Suprapubic skin (tissue), 3 donors: ENCODE measurements around the gene PRDM5.

Experiments used
- CTCF ChIP-seq, 2 donors: fragments of 200-600 bp in 1 of 2; fragments of 450-650 bp in 1 of 2; sonication (generic) in 1 of 2; IDR thresholded peaks; one replicate each; pipeline ENCODE4 v1.5.1; 2016 to 2019; ENCODE audit warnings: antibody characterized with exemption in 2 of 2, mild to moderate bottlenecking in 1 of 2, moderate library complexity in 1 of 2
- EP300 ChIP-seq: sonication (generic); formaldehyde crosslinking; IDR thresholded peaks from one replicate; pipeline ENCODE4 v1.6.1; 2017; ENCODE audit warnings: antibody characterized with exemption

DNA sequence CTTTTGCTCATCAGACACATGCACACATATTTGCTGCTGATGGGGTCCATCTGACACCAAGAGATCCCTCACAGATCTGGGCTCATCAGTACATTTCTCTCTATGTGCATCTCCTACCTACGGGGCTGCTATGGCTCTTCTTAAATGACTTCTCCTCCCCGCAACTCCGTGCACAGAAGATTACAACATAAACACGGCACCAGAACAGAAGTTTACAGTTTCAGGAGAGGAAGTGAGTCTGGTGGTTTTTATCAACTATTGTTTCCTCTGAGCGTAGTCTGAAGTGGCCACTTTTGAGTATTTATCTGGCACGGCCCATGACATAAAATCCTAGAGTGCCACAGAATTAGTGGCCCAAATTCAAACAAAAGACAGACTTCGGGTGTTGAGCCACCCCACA is 263.8 kb downstream of the PRDM5 start:
- TF ChIP-seq EP300, result no peak
- no peak for TF ChIP-seq CTCF (IDR thresholded peaks at IDR 0.05)
